H54 (cell line): ENCODE data around the gene SHISAL1.
A peak's percentile ranks its signal among the peaks of the same experiment; 100 is the strongest.

Source experiments
- DNase-seq: peaks from one replicate; pipeline ENCODE4 v3.0.0; 2011; ENCODE audit warnings: low spot score, mixed read lengths; ENCODE audit not compliant: insufficient read length
- FAIRE-seq: peaks from 3 replicates; lab custom pipeline; 2011; peaks lifted over from hg19 to GRCh38; lab: Jason Lieb, UNC
- POLR2A ChIP-seq: IDR thresholded peaks from 2 replicates; pipeline ENCODE4 v1.6.1; 2011; ENCODE audit warnings: low read depth, mild to moderate bottlenecking, low read length

Gene SHISAL1

DNA sequence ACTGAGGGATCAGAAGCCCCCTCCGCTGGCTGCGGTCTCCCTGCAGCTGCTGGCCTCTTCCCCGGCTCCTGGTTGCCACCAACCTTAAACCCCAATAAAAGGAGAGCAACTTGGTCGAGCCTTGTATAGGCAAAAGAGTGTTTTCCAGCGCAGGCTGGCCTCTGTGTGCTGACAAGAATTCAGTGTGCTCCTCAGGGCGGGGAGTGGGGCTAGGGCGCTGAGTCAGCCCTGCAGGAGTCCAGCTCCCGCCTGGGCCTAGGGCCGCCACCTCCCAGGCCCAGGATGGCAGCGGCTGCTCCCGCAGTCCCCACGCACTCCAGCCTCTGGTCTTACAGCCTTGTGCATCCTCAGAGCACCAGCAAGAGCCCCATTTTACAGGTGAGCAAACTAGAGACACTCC is at the start of gene SHISAL1:
TSS of gene SHISAL1 (minus strand) at position 186 of the 400 bp plus-strand sequence. CDS start 12,006 bp downstream, outside the sequence.
- TF ChIP-seq POLR2A = no peak
- FAIRE-seq (peak; percentile 30), DNase-seq (peak; percentile 84)

DNA sequence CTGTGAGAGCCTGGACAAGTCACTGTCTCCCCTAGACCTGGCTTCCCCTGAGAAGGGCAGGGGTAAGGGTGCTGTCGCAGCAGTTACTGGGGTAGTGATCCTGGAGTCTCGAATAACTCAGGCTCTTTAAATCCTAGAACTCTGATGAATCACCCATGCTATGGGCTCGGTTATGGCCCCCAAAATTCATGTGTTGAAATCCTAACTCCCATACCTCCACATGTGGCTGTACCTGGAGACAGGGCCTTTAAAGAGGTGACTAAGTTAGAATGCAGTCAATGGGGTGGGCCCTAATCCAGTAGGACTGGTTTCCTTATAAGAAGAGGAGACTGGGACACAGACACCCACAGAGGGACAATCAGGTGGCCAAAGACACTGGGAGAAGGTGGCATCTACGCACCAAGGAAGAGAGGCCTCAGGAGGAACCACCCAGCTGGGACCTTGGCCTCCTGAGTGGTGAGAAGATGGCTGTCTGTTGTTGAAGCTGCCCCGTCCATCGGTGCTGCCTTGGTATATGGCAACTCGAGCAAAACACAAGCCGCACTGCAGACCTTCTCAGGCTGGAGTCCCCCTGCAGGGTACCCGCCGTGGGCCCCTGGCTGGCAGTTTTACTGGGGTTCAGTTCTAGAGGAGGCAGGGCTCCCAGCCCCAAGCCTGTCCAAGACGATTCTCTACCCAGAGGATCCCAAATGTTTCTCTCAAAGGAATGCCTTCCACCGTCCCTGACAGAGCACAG is 48.8 kb upstream of the SHISAL1 start:
- FAIRE-seq = no peak
- TF ChIP-seq POLR2A = no peak
- no peak for DNase-seq

DNA sequence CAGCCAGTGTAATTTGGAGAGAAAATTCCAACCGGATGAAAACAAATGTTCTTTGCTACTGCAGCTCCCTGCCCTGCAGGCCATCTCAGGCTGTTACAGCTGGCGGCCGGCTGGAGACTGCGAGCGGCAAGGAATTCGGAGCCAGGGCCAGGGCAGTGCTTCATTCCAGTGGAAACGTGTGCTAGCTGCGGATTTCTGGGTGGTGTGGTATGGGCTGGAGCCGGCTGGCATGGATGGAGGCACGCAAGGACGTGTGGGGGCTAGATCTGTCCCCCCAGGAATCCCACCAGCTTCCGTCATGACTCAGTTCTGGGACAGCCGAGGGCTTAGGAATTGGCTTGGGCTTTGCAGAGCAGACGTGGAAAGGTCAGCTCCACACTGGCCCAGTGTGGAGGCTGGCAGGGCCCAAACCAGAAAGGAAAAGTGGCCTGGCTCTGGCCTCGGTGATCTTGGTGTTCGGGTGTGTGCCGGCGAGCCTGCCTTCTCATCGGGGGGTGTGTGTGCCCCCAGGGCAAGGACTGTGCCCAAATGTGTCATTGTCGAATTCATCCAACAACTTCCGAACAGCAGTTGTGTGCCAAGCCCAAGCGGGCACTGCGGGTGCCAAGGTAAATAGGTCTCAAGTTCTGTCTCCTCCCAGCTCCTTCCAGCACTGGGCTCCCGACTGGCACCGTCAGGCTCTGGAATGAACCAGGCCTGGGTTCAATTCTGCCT is 48.1 kb upstream of the SHISAL1 start:
- FAIRE-seq = peak; percentile 50
- DNase-seq = peak; percentile 51
- TF ChIP-seq POLR2A = no peak

DNA sequence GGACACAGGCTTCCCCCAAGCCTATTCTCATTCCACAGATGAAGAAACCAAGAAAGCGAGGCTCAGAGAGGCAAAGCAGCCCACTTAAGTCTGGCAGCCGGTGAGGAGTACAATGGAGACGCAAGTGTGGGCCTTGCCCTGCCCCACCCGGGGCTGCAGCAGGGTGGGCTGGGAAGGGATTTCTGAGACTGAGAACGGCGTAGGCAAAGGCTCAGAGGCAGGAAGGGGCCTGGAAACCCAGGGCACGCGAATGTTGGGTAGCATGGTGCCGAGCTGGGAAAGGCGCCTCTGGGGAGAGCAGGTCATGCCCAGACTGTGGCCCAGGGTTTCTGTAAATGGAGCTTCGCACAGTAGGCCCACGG is 47.5 kb upstream of the SHISAL1 start:
- no peak for DNase-seq
- no peak for TF ChIP-seq POLR2A
- FAIRE-seq = no peak

DNA sequence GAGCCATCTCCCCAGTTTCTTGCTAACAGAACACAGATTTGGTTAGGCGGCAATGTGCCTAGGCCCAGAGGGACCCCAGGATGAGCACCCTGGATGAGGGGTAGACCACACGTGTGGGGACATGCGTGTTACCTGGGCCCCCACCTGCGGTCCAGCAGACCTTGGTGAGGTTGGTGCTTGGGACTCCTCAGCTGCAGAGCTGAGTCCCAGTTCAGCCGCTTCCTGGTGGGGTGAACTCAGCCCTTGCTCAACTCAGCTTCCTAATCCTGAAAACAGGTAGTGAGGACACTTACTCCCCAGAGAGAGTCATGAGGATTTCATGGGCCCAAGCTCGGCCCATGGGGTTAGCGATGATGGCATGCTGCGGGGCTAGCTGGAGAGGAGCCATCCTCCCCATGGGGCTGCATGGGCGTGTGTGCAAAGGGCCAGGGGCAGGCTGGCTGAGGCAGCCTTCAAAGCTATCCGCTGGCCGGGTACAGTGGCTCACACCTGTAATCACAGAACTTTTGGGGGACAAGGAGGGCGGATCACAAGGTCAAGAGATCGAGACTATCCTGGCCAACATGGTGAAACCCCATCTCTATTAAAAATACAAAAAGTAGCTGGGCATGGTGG is 46.9 kb upstream of the SHISAL1 start:
- no peak for FAIRE-seq
- DNase-seq = no peak
- TF ChIP-seq POLR2A = no peak

DNA sequence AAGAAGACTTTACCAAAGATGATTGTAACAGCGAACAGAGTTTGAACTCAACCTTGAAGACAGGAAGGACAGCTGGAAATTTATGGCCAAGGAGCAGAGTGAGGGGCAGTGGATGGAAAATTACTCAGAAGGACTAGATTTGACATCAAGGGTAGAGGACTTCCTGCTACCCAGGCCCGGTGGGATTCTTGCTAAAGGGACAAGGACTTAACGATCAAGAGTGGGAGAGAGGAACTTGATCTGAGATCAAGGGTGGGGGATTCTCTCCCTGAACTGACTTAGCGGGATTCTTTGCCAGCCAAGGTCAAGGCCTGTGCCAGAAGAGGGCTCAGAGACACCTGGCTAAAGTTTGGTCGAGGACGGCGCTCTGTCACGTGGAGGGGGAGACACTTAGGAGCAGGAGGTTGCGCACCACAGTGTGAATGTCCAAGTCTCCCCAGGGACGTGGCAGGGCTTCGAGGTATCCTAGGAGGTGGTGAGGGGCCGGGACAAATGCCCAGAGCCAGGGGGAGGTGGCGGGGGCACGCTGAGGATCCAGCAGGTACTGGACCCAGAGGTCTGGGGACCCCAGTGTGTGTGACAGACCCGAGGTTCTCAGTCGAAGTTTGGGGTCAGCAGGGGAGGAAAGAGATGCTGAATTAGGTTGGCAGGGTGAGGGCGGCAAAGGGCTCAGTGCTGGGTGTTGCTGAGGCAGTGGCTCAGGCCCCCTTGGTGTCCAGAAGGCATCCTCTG is 46.1 kb upstream of the SHISAL1 start:
- DNase-seq (no peak), FAIRE-seq (no peak)
- TF ChIP-seq POLR2A = no peak

DNA sequence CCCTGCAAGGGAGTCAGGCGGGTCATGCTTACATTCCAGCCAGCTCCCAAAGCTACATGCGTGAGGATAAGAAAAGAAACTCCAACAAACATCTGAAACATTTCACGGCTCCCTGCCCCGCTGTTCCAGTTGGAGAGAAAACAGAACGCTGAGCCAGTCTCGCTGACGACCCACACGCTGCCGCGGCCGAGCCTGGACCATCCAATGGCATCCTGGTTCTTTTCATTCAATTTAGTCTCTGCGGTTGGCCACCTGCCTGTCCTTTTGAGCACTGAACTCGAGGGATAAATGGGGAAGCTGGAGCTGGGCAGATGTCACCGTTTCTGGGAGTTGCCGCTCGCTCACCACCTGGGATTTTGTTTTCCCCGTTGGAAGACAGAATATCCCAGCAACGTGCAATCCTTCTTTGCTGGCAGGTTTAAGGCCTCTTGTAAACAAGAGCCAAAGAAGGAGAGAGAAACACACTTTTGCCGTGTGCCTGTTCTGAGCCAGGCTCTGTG is 45.3 kb upstream of the SHISAL1 start:
- DNase-seq (no peak), FAIRE-seq (no peak)
- TF ChIP-seq POLR2A = no peak

DNA sequence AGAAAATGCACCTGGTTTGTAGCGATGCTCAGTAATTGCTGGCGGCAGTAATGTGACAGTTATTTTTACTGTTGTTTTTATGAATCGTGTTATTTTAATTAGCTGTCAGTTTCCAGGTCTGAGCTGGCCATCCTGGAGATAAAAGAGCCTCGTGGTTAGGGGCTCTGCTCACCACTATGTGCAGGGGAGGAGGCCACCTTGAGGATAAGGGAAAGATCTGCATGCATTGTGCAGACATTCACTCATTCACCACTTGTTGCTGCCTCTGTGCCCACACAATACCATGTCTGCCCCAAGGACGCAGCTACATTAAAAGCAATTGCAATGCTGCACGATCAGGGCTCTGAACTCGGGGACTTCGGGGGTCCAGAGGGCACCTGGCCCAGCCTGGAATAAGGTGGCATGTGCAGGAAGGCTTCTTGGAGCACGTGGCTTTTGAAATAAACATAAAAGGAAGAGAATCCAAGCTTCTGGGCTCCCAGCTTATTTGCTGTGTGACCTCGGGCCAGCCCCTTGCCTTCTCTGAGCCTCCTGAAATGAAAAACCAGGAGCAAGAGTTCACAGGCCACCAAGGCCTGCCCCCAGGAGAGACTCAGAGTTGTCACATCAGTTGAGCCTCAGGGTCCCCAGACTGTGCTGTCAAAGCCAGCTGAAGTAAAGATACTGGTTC is 44.7 kb upstream of the SHISAL1 start:
- TF ChIP-seq POLR2A = no peak
- no peak for FAIRE-seq
- no peak for DNase-seq

DNA sequence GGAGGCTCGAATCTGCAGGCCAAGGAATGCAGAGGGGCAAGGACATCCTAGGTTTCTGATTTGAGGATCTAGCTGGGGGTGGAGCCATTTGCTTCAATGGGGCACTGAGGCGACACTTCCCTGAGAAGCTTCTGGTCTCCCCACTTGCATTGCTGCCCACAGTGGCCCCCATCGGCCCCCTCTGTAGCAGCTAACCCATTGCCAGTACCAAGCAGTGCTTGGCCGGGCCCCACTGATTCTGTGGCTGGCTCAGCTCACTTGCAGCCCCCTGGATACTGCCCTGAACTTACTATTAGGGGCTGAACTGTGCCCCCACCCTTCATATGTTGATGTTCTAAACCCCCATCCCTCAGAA is 42.9 kb upstream of the SHISAL1 start:
- TF ChIP-seq POLR2A = no peak
- FAIRE-seq (no peak), DNase-seq (no peak)

DNA sequence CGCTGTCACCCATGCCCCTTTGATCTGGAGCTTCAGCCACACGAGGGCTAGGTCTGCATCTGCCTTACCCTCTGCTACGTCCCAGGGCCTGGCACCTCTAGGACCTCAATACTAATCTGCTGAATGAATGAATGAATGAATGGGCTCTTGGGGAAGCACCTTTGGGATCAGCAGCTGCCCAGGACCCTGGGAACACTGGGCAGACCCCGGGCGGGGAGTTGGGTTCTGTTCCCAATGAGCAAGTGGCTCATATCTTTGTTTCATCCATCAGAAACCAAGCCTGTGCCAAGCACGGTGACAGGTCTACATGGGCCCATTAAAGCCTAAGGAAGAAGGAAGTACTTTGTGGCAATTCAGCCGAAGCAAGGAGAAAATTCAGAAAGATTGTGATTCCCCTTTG is 41.5 kb upstream of the SHISAL1 start:
- FAIRE-seq (no peak), DNase-seq (no peak)
- no peak for TF ChIP-seq POLR2A

DNA sequence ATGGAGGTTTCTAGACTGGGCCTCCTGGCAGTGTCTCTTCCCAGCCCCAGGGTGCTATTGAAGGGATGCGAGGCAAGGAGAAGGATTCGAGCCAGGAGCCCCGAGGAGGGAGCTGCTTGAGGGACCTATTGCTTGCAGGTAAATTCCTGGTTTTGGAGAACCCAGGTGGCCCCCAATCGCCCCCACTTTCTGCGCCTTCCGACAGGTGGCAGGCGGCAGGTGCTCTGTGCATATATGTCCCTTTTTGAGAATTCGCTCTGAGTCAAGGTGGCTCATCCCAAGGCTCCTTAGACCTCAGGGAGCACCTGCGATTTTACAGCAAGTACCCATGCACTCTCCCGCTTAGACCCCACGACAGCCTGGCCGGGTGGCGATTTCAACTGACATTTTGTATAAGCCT is 40.3 kb upstream of the SHISAL1 start:
- FAIRE-seq (no peak), DNase-seq (no peak)
- no peak for TF ChIP-seq POLR2A

DNA sequence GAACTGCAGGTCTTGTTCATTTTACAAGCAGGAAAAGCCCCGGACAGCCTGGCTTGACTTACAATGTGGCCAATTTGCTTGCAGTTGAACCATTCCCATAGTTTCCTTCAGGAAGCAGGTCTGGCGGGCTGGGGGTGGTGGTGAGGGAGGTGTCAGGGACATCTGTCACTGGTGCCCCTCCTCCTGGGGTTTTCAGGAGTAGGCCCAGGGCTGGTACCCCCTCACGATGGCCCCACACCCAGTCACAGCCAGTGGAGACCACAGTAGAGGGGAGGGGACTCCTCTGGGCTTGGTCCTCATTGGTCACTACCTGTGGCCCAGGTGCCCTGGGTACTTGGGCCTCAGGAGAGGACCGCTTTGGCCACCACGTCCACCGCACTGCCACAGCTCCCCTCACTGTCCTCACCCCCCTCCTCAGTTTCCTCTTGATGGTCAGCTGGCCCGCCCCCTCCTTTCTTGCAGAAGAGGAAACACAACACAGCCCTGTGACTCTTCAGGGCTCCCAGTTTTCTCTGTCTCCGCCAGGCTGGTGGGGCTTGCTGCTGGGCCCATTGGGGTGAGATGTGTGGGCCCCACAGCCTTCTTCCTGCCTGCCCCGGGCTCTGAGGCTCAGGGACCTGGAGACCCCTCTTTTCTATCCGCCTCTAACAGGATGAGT is 39.8 kb upstream of the SHISAL1 start:
- TF ChIP-seq POLR2A = no peak
- FAIRE-seq (no peak), DNase-seq (no peak)
